GM18517 (cell line): ENCODE data around the gene CD82.
"Not testable (repeated sequence)": the region's sequence is repeated elsewhere in the genome, so short reads cannot be mapped to it uniquely, and the experiment has no call there.

Source experiments
- ATAC-seq: cut with Tn5 transposase; IDR thresholded peaks from one replicate; pipeline ENCODE4 v1.9.1; 2021; ENCODE audit warnings: mild to moderate bottlenecking, moderate library complexity; ENCODE audit not compliant: unreplicated experiment

CD82 gene

DNA sequence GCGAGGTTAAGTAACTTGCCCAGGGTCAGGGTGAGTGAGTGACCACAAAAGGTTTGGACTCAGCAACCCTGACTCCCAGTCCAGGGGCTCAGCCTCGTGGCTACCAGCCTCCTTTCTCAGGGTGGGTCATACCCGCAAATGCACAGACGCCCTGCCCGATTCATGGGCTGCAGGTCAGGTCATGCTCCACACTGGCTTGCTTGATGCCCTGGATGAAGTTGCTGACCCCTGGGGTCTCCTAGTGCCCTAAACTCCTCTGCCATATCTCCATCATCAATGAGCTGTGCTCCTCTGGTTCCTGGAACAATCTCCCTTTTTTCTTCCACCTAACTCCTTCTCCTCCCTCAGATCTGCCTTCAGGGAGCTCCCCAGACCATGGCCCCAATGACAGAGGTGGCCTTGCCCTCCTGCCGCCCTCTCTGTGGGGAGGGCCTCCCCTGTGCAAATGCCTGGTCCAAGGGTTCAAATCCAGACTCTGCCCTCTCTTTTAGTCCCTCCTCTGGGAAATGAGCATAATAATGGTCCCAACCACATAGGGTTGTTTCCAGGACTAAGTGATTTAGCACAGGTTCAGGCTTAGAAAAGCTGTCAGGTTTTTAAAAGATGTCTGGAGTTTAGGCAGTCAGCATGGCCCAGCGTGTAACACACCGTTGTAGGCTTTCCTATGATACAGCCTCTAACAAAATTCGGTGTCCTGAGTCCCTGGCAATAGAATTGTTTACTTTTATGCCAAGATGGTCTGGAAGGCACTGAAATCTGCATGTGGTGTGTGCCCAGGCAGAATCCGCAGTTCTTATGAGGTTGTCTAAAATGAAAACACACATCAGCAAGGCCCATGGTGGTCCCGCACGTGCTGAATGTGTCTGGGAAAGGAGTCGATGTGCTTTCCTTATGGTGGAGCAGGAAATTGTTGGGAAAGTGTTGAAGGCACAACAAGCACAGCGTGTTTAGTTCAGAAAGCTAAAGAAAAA lies 63.6 kb downstream of the CD82 start:
- ATAC-seq, result peak; percentile 4

DNA sequence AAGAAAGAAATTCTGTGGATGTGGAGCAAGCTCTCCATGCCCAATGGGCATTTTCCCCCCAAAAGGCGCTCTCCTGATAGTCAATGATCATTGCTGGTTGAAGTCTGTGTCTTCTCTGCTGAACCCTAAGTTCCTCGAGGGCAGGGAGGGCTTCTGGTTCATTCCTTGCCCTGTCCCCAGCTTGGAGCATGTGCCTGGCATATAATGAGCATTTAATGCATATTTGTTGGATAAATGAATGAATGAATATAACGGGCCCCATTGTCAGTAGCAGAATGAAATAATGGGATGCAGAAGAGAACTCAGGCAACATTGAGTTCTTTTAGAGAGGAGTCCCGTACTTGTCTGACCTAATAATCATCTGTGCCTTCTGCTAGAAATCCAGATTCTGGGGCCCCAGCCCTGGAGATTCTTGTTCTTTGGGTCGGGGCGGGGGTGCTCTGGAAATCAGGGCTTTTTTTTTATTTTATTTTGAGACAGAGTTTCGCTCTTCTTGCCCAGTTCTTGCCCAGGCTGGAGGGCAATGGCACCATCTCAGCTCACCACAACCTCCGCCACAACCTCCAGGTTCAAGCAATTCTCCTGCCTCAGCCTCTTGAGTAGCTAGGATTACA lies 64.4 kb downstream of the CD82 start:
- ATAC-seq, result no peak

DNA sequence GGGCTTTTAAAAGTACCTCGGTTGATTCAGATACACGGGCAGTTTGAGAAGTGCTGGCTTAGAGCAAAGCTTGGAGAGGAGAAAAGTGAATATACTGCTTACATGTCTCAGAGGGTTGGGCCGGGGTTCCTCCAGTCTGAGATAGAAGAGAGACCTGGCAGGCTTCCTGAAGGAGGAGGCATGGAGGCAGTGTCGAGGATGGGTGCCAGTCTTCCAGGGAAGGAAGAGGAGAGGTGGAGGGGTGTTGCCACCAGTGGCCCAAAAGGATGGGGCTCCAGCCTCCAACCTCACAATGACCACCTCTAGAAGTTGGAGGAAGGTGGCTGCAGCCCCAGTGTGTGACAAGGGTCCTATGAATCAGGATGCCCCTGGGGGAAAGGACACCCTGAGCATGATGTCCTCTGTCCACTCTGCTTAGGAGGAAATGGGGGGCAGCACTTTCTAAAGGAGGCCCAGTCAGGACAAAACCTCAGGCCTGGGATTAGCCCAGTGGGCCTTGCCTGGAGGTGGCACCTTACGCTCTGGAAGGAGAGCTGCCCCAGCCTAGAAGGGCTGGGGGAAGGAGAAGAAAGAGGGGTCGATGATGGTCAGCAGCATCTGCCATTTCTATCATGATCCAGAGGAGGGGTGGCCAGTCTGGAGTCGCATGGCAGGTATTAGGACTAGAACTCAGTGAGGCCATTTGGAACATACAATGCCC lies 65.2 kb downstream of the CD82 start:
- ATAC-seq, result no peak

DNA sequence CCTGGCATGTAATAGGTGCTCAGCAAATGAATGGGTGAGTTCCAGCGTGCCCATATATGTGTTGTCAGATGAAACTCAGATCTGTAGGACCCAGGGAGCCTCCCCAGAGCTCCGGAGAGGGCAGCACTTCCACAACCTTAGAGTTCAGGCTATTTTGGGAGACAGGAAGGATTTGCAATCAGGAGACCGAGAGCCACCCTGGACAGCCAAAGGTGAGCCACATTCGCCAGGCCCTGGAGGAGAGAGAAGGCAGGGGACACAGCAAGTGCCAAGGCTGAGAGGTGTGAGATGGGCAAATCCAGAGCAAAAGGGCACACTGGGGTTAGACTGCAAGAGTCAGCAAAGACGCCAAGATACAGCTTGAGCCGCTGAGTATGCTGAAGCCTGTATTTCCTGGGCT lies 66.4 kb downstream of the CD82 start:
- ATAC-seq, result no peak

DNA sequence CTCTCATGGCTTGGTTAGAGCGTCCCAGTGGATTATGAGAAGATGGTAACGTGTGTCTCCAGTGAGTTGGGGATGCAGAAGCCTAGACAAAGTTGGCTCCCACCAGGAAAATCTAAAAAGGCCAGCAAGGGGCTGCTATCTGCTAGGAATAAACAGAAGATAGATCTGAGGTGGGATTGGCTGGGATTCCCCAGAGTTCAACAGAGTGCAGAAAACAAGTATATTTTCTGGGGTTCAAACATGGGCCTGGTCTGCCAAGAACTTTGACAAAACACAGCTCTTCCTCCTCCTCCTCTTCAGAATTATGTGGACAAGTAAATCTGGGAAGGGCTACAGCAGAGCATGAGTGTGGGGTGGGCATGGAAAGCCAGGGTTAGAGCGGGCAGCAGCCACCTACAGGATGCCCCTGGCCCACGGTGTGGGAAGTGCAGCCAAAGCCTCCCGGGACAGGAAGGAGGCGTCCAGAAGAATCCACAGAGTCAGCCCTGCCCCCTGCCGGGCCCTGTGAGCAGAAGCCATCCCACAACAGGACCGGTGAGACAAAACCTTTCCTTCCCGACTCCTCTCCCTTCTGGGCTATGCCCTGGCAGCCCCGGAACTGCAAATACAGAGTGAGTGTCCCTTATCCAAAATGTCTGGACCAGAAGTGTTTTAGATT lies 67.1 kb downstream of the CD82 start:
- no peak for ATAC-seq

DNA sequence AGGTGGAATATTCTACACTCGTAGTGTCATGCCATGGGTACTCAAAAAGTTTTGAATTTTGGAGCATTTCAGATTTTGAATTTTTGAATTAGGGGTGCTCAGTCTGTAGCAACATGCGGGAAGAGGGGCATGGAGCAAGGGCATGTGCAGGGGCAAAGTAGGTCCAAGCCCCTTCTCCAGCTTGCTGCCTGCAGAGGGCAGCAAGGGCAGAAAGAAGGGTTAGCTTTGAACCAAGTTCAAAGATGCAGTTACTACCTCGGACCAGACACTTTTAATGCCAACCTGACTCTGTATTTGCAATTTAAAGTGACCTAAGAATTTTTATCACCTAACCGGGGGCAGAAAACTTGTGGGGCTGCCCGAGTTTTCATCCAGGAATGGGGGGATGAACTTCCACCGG lies 68.2 kb downstream of the CD82 start:
- no peak for ATAC-seq

DNA sequence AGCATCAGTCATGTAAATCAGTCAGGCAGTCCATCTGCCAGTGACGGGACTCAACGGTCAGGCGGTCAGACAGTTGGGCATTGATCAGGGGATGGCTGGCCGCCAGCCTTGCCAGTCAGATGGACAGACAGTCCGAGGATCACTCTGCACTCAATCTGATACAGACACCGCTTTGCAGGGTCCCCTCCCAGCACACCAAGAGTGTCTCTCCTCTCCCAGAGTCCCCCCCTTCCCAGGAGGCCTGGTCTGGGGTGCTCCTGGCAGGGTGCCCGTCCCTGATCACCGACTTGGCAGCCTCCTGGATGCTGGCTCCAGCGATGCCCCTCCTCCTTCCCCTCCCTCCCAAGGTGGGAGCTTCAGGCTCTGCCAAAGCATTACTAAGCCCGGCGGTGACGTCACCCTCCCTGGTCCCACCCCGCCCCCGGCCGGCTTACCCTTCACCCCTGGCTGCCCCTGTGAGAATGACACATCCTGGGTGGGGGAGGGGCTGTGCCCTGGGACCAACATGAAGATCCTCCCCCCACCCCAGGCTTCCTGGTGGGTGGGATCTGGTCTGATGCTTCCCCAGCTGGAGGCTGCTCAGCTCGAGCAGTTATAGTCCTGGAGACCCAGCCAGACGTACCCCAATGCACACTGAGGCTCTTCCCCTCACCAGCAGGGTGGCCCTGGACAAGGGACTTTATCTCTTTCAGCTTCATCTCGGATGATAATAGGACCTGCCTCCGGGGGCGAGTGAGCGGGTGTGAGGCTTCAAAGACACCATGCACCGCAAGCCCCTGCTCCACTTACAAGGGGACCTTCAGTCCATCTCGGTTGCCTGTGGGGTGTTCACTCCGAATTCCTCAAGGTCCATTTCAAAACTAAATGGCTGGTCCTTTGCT lies 69.2 kb downstream of the CD82 start:
- no peak for ATAC-seq

DNA sequence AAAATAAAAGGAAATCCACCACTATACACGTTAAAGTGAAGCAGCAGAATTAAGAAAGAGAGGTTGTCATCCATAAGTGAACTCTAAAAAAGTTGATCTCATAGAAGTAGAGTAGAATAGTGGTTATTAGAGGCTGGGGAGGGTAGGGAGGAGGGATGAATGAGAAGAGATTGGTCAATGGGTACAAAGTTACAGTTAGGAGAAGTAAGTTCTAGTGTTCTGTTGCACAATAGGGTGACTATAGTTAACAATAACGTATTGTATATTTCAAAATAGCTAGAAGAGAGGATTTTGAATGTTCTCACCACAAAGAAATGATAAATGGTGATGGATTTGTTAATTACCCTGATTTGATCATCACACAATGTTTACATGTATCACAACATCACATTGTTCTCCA lies 72.0 kb downstream of the CD82 start:
- no peak for ATAC-seq

DNA sequence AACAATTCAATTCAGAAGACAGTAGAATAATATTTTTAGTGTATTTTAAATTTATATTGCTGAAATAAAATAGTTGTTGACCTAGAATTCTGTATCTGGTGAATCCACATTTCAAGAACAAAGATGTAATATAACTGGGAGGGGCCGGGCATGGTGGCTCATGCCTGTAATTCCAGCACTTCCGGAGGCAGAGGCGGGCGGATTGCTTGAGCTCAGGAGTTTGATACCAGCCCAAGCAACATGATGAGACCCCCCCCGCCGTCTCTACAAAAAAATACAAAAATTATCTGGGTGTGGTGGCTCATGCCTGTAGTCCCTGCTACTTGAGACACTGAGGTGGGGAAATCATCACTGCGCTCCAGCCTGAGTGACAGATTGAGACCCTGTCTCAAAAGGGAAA lies 72.6 kb downstream of the CD82 start:
- no peak for ATAC-seq

DNA sequence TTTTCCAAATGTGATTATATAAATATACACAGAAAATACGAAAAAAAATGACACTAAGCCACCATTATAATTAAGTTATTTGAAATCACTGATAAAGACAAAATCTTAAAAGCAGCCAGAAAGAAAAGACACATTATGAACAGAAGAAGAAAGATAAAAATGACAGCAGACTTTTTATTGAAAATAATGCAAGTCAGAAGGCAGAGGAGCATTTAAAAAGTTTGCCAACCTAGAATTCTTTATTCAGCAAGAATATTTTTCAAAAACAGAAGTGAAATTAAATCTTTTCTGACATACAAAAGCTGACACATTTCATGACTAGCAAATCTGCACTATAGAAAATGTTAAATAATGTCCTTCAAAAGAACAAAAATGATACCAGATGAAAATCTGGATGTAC lies 77.8 kb downstream of the CD82 start:
- no peak for ATAC-seq

DNA sequence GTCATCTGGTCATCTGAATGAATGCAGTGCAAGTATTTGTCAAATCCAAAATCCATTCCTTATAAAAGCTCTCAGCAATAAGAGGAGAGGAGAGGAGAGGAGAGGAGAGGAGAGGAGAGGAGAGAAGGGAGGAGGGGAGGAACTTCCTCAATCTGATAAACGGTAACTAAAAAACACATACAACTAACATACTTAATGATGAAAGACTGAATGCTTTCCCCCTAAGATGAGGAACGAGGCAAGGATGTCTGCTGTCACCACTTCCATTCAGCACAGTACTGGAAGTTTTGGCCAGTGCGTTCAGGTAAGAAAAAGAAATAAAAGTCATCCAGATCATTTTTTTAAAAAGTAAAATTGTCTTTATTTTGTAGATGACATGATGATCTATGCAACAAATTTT lies 80.4 kb downstream of the CD82 start:
- ATAC-seq, result no peak

DNA sequence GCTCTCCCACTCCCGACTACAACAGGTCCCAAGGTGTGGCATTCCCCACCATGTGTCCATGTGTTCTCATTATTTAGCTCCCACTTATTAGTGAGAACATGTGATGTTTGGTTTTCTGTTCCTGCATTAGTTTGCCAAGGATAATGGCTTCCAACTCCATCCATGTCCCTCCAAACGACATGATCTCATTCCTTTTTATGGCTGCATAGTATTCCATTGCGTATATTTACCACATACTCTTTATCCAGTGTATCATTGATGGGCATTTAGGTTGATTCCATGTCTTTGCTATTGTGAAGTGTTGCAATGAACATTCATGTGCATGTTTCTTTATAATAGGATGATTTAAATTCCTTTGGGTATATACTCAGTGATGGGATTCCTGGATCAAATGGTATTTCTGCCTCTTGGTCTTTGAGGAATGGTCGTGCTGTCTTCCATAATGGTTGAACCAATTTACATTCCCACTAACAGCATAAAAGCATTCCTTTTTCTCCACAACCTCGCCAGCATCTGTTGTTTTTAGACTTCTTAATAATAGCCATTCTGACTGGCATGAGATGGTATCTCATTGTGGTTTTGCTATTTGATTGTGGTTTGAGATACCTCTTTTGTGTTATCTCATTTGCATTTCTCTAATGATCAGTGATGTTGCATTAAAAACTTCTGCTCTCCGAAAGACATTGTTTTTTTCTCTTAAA lies 81.9 kb downstream of the CD82 start:
- not testable (repeated sequence) for ATAC-seq

DNA sequence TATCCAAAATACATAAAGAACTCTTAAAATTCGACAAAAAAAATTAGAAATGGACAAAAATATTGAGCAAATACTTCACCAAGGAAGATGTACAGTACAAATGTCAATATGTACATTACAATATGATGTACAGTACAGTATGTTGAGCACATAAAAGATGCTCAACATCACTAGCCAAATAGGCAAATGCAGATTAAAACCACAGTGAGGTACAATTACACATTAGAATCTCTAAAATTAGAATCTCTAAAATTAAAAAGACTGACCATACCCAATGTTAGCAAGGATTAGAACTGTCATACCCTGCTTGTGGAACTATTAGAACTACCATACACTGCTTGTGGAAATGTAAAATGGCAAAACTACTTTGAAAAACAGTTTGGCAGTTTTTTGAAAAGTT lies 82.6 kb downstream of the CD82 start:
- no peak for ATAC-seq

DNA sequence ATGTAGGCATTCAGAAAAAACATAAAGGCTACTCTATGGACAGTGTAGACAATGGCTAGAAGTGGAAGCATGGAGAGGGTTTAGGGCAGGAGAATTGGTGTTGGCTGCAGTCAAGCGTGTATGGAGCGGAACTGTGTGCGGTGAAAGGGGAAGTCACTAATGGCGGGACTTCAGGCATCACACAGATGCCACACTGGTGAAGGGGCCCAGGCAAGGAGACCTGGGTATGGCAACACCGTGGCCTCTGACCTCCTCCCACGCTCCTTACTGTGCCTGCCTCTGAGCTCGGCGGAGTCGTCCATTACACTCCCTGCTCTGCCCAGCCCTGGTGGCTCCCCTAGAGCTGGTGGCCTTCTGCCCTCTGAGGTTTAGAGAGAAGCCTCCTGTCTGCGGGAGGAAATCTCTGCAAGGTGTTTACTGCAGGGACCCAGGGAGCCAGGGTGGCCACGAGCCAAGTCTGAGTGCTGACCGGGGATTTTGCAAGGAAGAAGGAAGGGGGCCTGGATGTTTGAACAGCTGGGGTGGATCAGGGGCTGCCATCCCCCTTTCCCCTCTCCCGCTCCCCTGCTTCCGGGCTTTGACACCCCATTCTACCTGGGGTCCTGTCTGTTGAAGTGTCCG lies 86.2 kb downstream of the CD82 start:
- ATAC-seq, result no peak

DNA sequence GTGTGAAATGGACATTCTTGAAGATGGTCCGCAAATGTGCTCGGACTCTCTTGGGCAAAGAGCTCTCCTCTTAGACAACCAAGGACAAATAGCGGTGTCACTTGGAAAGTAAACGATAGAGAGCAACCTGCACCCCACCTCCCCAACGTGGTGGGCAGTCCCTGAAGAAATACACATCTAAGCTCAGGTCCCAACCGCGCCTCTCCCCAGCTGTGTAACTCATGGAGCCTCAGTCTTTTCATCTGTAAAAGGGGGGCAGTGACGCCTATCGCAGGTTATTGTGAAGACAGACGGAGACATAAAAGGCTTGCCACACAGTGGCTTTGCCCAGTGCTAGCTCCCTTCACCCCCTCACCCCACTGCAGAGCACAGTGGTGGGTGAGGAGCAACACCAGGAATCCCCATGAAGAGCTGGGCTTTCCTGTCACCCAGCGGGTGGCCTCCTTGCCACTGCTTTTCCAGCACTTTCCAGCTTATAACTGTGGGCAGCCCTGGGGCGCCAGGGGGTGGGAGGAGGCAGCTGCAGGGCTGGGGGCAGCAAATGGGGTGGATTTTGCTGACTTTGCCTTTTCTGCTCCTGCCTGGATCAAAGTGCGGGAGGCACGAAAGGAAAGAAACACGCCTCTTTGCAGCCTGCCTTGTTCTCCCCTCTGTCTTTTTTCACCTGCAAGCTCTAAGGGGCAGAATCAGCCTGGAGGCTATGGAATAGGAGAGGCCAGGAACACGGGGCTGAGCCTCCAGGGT lies 87.6 kb downstream of the CD82 start:
- no peak for ATAC-seq

DNA sequence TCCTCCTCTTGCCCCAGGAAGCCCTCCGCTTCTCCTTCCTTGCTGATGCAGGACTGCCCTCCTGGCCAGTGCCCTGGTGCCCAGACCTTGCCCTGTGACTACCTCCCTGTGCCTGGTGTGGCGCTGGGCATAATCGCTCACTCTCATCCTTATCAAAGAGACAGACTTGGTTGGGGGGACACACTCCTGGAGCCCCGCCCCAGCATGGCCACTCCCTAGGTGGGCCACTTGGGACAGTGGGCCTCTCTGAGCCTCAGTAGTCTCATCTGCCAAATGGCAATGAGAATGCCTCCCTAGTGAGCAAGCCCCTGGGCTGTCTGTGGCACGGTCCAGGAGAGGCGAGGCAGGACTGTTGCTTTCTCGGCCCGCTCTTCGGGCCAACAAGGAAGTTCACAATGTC lies 88.6 kb downstream of the CD82 start:
- no peak for ATAC-seq

DNA sequence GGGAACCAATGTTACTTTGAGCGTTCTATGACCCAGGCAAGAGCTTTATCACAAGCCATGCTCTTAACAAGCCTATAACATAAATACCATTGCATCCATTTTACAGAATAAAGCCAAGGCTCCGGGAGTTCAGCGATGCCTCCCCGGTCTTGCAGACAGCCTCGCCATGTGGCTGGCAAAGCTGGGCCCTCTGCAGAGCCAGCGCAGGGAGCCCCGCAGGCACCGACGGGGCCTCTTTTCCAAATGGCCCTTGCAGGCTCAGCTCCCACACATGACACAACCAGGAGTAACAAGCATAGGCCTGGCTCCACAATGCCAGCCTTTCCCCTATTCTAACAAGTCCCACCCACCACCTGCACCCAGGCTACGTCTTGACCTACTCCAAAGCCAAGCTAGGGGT lies 89.1 kb downstream of the CD82 start:
- ATAC-seq, result no peak

DNA sequence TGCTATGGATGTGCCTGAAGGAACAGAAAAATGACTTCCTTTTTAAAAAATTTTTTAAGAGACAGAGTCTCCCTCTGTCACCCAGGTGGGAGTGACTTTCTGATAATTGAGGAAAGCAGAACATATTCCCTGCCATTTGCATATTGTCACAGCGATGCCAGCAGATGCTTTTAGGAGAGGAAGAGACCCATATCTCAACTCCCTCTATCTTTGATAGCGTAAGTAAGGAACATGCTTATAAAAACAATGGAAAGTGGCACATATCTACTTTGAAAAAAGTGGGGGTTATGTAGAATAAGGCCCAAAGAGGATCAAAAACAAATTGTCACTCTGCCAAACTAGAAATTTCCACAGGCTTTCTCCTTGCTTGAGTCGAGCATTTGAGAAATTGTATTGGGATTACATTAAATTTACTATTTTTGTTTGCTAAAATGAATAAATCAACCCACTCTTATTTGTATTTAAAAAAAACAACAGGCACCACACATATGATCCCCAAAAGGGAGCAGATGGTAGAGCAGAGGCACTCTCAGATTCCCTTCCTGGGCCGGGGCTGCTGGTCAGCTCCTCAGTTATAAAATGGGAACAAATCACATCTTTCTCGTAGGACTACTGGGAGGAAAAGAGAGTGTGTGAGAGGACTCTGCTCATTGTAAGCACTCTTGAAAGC lies 92.5 kb downstream of the CD82 start:
- no peak for ATAC-seq
